Brain pericyte (primary cell): ENCODE results near the gene NR6A1.

ENCODE experiments used
- DNase-seq: peaks from one replicate; pipeline ENCODE4 v3.0.0-alpha.2; 2012; ENCODE audit warnings: low read depth, low spot score

NR6A1 gene

GRCh38 chr9:124505006-124505900 is 265.9 kb downstream of the NR6A1 start:
- no peak for DNase-seq

- DNase-seq = no peak
These were observed 266.5 kb downstream of the NR6A1 start for GRCh38 chr9:124504530-124505005.

- DNase-seq = no peak
These were observed 267.2 kb downstream of the NR6A1 start for GRCh38 chr9:124503713-124504529.

GRCh38 chr9:124502711-124503702 is 268.1 kb downstream of the NR6A1 start:
- DNase-seq = no peak

GRCh38 chr9:124501771-124502320 is 269.3 kb downstream of the NR6A1 start:
- DNase-seq = no peak

- DNase-seq = no peak
These were observed 270.1 kb downstream of the NR6A1 start for GRCh38 chr9:124500796-124501611.

GRCh38 chr9:124500028-124500795 is 270.9 kb downstream of the NR6A1 start:
- DNase-seq = no peak

GRCh38 chr9:124499216-124499615 is 271.9 kb downstream of the NR6A1 start:
- no peak for DNase-seq

- DNase-seq = no peak
These were observed 272.5 kb downstream of the NR6A1 start for GRCh38 chr9:124498499-124499146.

- no peak for DNase-seq
These were observed 273.1 kb downstream of the NR6A1 start for GRCh38 chr9:124498040-124498439.

- no peak for DNase-seq
These were observed 273.7 kb downstream of the NR6A1 start for GRCh38 chr9:124497441-124497840.

- no peak for DNase-seq
These were observed 274.6 kb downstream of the NR6A1 start for GRCh38 chr9:124496463-124496862.

GRCh38 chr9:124496075-124496449 is 275.0 kb downstream of the NR6A1 start:
- no peak for DNase-seq

GRCh38 chr9:124495126-124496074 is 275.7 kb downstream of the NR6A1 start:
- DNase-seq = no peak

- DNase-seq = no peak
These were observed 277.2 kb downstream of the NR6A1 start for GRCh38 chr9:124493794-124494479.

GRCh38 chr9:124493218-124493617 is 277.9 kb downstream of the NR6A1 start:
- no peak for DNase-seq

- no peak for DNase-seq
These were observed 278.3 kb downstream of the NR6A1 start for GRCh38 chr9:124492818-124493217.
